HL-60/S4 treated with retinoic acid at 250 ng/mL for 4 days and 3 days (cell line): ENCODE results near the gene CFC1.
"Not testable (repeated sequence)": the region's sequence is repeated elsewhere in the genome, so short reads cannot be mapped to it uniquely, and the experiment has no call there.

Source experiments
- in situ Hi-C: fragments of 300-500 bp; cut with MboI; formaldehyde crosslinking; loops from 2 replicates; pipeline ENCODE4 v1.7.0; 2022; ENCODE audit warnings: low sequenced_read_pairs

Gene CFC1

DNA sequence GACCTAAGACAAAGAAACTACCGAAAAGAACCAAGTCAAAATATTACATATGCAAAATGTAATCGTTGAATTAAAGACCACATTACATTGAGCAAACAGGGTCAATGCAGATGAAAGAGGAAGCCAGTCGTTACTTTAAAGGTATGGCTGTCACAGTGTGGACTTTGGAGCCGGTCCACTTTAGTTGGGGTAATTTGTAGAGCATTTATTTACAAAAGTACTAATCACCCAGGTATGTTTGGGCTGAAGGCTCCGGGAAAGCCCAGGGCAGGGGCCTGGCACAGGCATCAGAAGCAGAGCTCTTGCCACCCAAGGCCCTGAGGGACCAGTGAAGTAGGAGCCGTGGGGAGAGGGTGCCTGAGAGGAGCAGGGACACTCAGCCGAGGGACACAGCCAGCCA lies 15.8 kb downstream of the CFC1 start:
- in situ Hi-C loops, result not testable (repeated sequence)

DNA sequence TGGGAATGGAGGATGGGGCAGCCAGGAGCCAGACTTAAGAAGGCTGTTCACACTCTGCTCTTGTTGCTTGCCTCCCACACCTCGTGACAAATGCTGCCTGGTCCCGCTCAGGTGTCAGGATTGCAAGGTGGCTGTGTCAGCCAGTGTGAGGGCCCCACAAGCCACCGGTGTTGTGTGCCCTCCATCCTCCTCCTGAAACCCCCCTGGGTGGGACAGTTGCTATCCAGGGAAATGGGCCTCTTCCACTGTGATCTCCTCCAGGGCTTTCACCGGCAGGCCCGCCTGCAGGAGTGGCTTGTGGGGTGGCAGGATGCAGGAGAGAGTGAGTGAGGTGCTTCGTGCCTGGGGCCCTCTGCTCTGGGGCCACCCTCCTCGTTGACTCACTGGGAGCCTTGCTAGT lies 16.4 kb downstream of the CFC1 start:
- in situ Hi-C loops, result not testable (repeated sequence)

DNA sequence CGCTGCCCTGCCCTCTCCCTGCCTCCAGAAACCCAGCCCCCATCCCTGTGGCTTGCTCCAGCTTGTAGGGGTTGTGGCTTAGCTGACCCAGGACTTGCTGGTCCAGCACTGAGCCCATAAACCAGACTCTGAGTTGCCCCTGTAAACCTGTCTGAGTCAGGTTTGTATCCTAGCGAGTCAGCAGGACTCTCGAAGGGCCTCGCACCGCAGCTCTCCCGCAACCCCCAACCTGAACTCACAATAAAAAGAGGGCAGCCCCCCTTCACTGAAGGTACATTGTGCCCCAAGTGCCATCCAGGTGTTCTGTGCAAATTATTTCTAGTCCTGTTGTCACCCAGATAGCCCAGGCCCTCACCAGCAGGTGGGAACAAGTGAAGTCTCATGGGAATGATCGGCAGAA lies 17.9 kb downstream of the CFC1 start:
- in situ Hi-C loops, result not testable (repeated sequence)

DNA sequence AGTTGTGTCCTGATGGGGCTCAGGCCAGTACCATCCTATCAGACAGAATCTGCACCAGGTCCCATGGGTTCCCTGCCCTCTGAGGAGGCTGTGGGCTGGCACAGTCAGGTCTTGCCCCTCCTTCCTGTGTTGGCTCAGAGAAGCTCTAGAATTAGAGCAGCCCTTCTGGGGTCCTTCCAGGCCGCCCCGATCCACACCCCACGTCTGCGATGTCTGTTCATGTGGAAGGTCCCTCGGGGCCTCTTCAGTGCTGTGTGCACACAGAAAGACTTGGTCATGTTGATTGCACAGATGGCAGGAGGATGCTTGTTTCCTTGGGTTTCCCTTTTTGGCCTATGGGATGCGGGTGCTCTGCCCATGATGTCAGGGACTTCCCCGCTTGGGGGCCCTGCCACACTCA lies 20.3 kb downstream of the CFC1 start:
- in situ Hi-C loops, result not testable (repeated sequence)

DNA sequence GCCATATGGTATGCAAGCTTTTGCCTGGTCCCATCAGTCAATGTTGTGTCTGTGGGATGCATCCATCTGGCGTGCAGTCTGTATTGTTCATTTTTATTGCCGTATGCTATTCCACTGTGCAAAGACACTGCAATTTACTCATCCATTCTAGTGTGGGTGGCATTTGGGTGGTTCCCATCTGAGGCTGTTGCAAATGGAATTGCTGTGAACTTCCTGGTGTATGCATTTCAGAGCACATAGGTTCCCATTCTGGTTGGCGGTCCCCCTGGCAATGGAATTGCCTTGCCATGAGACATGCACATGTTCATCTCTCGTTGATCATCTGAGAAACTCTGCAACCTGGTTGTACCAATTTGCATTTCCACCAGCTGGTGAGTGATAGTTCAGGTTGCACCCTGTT lies 21.8 kb downstream of the CFC1 start:
- in situ Hi-C loops, result not testable (repeated sequence)

DNA sequence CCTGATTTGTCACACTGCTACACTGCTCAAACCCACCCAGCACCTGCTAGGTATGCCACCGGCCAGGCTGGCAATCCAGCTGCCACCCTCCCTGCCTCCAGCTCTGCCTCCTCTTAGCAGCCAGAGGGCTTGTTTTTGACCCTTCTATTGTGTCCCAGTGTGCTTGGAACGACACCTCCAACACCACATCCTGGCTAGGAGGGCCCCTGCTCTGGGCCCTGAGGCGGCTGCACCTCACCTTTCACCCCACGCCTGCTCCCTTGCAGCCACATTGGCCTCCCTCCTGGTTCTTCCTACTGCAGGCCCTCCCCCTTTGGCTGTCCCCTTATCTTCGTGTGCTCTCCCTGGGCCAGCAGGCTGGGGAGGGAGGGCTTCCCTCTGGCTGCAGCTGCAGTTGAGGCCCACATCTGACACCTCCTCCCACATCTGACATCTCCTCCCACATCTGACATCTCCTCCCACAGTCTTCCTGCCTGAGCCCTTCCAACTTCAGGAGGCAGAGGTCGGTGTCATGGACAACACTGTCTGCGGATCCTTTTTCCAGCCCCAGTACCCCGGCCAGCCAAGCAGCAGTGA lies 23.1 kb downstream of the CFC1 start:
- in situ Hi-C loops, result not testable (repeated sequence)

DNA sequence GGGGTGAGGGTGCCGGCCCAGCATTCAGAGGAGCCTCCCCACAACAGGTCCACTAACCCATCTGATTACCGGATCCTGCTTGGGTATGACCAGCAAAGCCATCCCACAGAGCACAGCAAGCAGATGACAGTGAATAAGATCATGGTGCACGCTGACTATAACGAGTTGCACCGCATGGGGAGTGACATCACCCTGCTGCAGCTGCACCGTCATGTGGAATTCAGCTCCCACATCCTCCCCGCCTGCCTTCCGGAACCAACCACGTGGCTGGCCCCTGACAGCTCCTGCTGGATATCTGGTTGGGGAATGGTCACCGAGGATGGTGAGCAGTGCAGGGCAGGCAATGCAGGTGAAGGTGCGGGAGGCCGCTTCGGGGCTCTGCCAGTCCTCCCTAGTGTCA lies 25.1 kb downstream of the CFC1 start:
- in situ Hi-C loops, result not testable (repeated sequence)

DNA sequence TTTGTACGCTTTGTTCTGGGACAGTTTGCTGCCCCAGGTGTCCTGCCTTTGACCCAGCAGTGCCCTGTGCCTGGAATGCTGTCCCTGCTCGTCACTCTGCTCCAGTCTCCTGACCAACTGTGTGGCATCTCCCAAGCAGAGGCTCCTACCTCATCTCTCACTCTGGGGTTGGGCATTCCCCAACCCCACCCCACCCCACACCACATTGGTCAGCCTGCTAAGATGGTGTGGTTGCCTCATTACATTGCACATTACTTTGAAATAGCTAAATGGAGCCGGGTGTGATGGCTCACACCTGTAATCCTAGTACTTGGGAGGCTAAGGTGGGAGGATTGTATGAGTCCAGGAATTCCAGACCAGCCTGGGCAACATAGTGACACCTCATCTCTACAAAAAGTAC lies 27.4 kb downstream of the CFC1 start:
- in situ Hi-C loops, result not testable (repeated sequence)

DNA sequence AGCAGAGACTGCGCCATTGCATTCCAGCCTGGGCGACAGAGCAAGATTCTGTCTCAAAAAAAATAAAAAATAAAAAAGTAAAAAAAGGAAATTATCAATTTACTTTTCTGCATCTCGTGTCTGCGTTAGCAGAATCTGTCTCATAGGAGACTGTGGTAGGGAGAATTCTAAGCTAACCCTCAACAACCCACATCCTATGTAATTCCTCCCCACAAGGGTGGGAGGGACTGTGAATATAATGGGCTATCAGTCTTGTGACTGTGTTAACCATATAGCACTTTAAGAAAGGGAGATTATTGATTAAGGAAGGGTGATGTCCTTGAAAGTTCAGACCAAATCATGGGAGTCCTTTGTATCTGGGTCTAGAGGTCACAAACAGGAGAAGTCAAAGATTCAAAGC lies 33.2 kb downstream of the CFC1 start:
- in situ Hi-C loops, result not testable (repeated sequence)

DNA sequence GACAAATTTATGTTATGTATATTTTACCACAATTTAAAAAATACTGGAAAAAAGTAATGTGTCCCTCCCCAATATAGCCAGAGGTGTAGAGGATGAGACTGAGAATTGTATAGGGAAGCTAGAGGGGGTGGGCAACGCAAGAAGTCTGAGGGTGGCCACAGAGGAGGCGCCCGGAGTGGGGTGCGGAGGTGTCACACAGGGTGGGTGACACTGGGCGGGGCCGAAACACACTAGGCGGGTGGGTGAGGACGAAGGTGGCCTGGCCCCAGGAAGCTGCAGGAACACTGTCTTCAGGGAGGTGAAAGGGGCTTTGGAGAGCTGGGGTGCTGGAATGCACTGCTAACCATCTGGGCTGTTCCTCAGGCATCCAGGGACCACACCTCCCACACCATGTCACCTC lies 42.9 kb downstream of the CFC1 start:
- in situ Hi-C loops, result not testable (repeated sequence)

DNA sequence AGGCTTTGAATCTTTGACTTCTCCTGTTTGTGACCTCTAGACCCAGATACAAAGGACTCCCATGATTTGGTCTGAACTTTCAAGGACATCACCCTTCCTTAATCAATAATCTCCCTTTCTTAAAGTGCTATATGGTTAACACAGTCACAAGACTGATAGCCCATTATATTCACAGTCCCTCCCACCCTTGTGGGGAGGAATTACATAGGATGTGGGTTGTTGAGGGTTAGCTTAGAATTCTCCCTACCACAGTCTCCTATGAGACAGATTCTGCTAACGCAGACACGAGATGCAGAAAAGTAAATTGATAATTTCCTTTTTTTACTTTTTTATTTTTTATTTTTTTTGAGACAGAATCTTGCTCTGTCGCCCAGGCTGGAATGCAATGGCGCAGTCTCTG lies 45.2 kb downstream of the CFC1 start:
- in situ Hi-C loops, result not testable (repeated sequence)

DNA sequence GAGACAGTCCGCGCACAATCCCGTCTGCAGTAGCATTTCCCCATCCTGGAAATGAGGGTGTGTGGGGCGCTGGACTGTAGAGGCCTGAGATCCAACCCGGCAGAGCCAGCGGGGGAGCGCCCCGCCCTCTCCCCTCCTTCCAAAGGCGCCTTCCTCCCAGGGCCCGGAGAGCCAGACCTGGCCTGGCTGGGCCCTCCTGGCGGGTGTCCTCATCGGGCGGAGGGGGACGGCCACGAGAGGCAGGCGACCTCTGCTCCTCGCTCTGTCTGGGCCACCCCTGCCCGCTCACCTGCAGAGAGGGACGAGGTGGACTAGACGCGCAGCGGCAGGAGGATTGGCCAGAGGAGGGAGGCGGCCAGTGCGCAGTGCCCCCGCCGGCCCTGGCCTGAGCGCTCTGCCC lies 49.9 kb downstream of the CFC1 start:
- in situ Hi-C loops, result not testable (repeated sequence)

DNA sequence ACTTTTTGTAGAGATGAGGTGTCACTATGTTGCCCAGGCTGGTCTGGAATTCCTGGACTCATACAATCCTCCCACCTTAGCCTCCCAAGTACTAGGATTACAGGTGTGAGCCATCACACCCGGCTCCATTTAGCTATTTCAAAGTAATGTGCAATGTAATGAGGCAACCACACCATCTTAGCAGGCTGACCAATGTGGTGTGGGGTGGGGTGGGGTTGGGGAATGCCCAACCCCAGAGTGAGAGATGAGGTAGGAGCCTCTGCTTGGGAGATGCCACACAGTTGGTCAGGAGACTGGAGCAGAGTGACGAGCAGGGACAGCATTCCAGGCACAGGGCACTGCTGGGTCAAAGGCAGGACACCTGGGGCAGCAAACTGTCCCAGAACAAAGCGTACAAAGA lies 51.0 kb downstream of the CFC1 start:
- in situ Hi-C loops, result not testable (repeated sequence)

DNA sequence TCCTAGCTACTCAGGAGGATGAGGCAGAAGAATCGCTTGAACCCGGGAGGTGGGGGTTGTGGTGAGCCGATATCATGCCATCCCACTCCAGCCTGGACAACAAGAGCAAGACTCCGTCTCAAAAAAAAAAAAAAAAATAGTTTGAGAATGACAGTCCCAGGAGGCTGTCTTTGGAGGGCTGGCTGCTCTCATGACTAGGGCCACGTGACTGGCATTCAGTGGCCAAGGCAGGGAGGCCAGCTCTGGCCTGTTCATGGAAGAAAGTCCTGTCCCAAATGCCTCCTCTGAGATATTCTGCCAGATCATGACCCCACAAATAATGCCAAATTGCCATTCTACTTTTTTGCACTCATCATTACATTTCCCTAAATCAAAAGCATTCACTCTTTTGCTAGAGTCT lies 54.4 kb downstream of the CFC1 start:
- in situ Hi-C loops, result not testable (repeated sequence)

DNA sequence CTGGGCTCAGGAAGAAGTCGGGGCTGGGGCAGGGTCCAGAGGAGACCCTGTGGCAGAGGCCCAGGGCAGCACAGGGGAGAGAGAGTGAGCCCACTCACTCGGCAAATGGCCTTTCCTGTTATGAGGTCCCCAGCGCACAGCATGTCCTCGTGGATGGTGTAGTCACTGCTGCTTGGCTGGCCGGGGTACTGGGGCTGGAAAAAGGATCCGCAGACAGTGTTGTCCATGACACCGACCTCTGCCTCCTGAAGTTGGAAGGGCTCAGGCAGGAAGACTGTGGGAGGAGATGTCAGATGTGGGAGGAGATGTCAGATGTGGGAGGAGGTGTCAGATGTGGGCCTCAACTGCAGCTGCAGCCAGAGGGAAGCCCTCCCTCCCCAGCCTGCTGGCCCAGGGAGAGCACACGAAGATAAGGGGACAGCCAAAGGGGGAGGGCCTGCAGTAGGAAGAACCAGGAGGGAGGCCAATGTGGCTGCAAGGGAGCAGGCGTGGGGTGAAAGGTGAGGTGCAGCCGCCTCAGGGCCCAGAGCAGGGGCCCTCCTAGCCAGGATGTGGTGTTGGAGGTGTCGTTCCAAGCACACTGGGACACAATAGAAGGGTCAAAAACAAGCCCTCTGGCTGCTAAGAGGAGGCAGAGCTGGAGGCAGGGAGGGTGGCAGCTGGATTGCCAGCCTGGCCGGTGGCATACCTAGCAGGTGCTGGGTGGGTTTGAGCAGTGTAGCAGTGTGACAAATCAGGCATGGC lies 55.4 kb downstream of the CFC1 start:
- in situ Hi-C loops, result not testable (repeated sequence)

DNA sequence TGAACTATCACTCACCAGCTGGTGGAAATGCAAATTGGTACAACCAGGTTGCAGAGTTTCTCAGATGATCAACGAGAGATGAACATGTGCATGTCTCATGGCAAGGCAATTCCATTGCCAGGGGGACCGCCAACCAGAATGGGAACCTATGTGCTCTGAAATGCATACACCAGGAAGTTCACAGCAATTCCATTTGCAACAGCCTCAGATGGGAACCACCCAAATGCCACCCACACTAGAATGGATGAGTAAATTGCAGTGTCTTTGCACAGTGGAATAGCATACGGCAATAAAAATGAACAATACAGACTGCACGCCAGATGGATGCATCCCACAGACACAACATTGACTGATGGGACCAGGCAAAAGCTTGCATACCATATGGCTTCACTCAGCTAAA lies 56.6 kb downstream of the CFC1 start:
- in situ Hi-C loops, result not testable (repeated sequence)
